Measurements from ENCODE around the gene CIDEC. TPM values are rescaled to one million over a fixed set of nuclear protein-coding genes. Genes with fewer than 3 reads are reported as not detected.
"Not testable (repeated sequence)": the region's sequence is repeated elsewhere in the genome, so short reads cannot be mapped to it uniquely, and the experiment has no call there.

Gene CIDEC
- total RNA-seq, 4 donors from 2014 or later = 2.8 to 23.7 (median 9.0) TPM

GRCh38 chr3:9875448-9875847 is 4.6 kb downstream of the CIDEC start:
- no peak for DNase-seq (ENCODE audit: low spot score in 2 of 2)
- intact Hi-C loops (cut with DNase I; ENCODE audit: low total_unique reads) = no loop called here
- TF ChIP-seq POLR2A (IDR thresholded peaks at IDR 0.05) = no peak
- TF ChIP-seq CTCF (IDR thresholded peaks at IDR 0.05) = no peak
- H3K4me3 ChIP-seq (ENCODE audit: low read depth, poor library complexity, severe bottlenecking) = no peak overlapping the region

GRCh38 chr3:9872067-9872466 is 8.0 kb downstream of the CIDEC start:
- intact Hi-C loops (cut with DNase I; ENCODE audit: low total_unique reads); H3K4me3 ChIP-seq (ENCODE audit: low read depth, poor library complexity, severe bottlenecking); DNase-seq (ENCODE audit: low spot score in 2 of 2): not testable (repeated sequence)
- WGBS, 2 donors = 95 to 97% methylated on average over 5 of the region's 5 CpGs

- DNase-seq (ENCODE audit: low spot score in 2 of 2) = no peak
- intact Hi-C loops (cut with DNase I; ENCODE audit: low total_unique reads) = no loop called here
- WGBS, 2 donors = 78 to 85% methylated on average over 1 of the region's 1 CpG
- no peak overlapping the region for H3K4me3 ChIP-seq (ENCODE audit: low read depth, poor library complexity, severe bottlenecking)
- TF ChIP-seq CTCF (IDR thresholded peaks at IDR 0.05) (no peak), POLR2A (IDR thresholded peaks at IDR 0.05) (no peak)
Observed at GRCh38 chr3:9870978-9871377, 9.1 kb downstream of the CIDEC start.

- WGBS, 2 donors = 68 to 72% methylated on average over 5 of the region's 5 CpGs
- no peak for TF ChIP-seq POLR2A (IDR thresholded peaks at IDR 0.05)
- H3K4me3 ChIP-seq (ENCODE audit: low read depth, poor library complexity, severe bottlenecking) = no peak overlapping the region
- intact Hi-C loops (cut with DNase I; ENCODE audit: low total_unique reads) = no loop called here
- DNase-seq (ENCODE audit: low spot score in 2 of 2) = no peak
Observed at GRCh38 chr3:9869955-9870354, 10.1 kb downstream of the CIDEC start.

- no peak overlapping the region for H3K4me3 ChIP-seq (ENCODE audit: low read depth, poor library complexity, severe bottlenecking)
- intact Hi-C loops (cut with DNase I; ENCODE audit: low total_unique reads) = no loop called here
- DNase-seq (ENCODE audit: low spot score in 2 of 2) = no peak
- 82 to 91% methylated on average over 12 of the region's 12 CpGs for WGBS, 2 donors
- no peak for TF ChIP-seq CTCF (IDR thresholded peaks at IDR 0.05)
- no peak for TF ChIP-seq POLR2A (IDR thresholded peaks at IDR 0.05)
Observed at GRCh38 chr3:9867106-9867505, 12.9 kb downstream of the CIDEC start.

GRCh38 chr3:9866639-9867038 is 13.4 kb downstream of the CIDEC start:
- no peak overlapping the region for H3K4me3 ChIP-seq (ENCODE audit: low read depth, poor library complexity, severe bottlenecking)
- 65 to 78% methylated on average over 8 of the region's 8 CpGs for WGBS, 2 donors
- intact Hi-C loops (cut with DNase I; ENCODE audit: low total_unique reads) = no loop called here
- TF ChIP-seq CTCF (IDR thresholded peaks at IDR 0.05) (no peak), POLR2A (IDR thresholded peaks at IDR 0.05) (no peak)
- DNase-seq (ENCODE audit: low spot score in 2 of 2) = no peak

GRCh38 chr3:9865125-9865637 is 14.9 kb downstream of the CIDEC start:
- H3K4me3 ChIP-seq (ENCODE audit: low read depth, poor library complexity, severe bottlenecking); DNase-seq (ENCODE audit: low spot score in 2 of 2); intact Hi-C loops (cut with DNase I; ENCODE audit: low total_unique reads): not testable (repeated sequence)
- 78 to 86% methylated on average over 10 of the region's 10 CpGs for WGBS, 2 donors
